Measurements from ENCODE around the gene CADM2.
A peak's percentile ranks its signal among the peaks of the same experiment; 100 is the strongest.

CADM2 gene

GRCh38 chr3:85790445-85791030, 831.7 kb downstream of the CADM2 start:
- POLR2A ChIA-PET: no interaction called here
- CTCF ChIA-PET: no interaction called here
- Histone ChIP-seq H3K27ac (ENCODE audit: extremely low read depth, low read depth, low read length) (no peak overlapping the region), H3K4me1 (ENCODE audit: control insufficient read depth, insufficient read depth, low read length) (no peaks in the 10 kb centered on the region), H3K4me3 (ENCODE audit: low read depth, low read length) (no peak overlapping the region), H3K9me3 (ENCODE audit: control insufficient read depth, insufficient read depth, low read depth, low read length) (no peaks in the 10 kb centered on the region), H3K36me3 (ENCODE audit: control insufficient read depth in 2 of 2, insufficient read depth in 1 of 2, low read length in 2 of 2) (no peaks in the 10 kb centered on the region)
- TF ChIP-seq KLF7 (tag by site-specific recombination; IDR thresholded peaks at IDR 0.05; ENCODE audit: borderline replicate concordance) (no peak), RBAK (tag by site-specific recombination; IDR thresholded peaks at IDR 0.05) (no peak)

- TF ChIP-seq TCF7L2 (IDR thresholded peaks at IDR 0.05; ENCODE audit: borderline replicate concordance, low read depth, low read length) (peak; percentile 88), ZNF26 (tag by site-specific recombination; IDR thresholded peaks at IDR 0.05) (no peak)
- ChIA-PET CTCF (no interaction called here), POLR2A (no interaction called here)
- Histone ChIP-seq H3K27ac (ENCODE audit: extremely low read depth, low read depth, low read length) (no peak overlapping the region), H3K4me3 (ENCODE audit: low read depth, low read length) (no peak overlapping the region), H3K36me3 (ENCODE audit: control insufficient read depth in 2 of 2, insufficient read depth in 1 of 2, low read length in 2 of 2) (no peaks in the 10 kb centered on the region), H3K9me3 (ENCODE audit: control insufficient read depth, insufficient read depth, low read depth, low read length) (no peaks in the 10 kb centered on the region), H3K4me1 (ENCODE audit: control insufficient read depth, insufficient read depth, low read length) (no peaks in the 10 kb centered on the region)
Observed at GRCh38 chr3:85796140-85796539, 837.4 kb downstream of the CADM2 start.

- H3K36me3 ChIP-seq (ENCODE audit: control insufficient read depth in 2 of 2, insufficient read depth in 1 of 2, low read length in 2 of 2): no peaks in the 10 kb centered on the region
- no peak overlapping the region for H3K4me3 ChIP-seq (ENCODE audit: low read depth, low read length)
- ChIA-PET POLR2A (no interaction called here), CTCF (no interaction called here)
- TF ChIP-seq YY1 (tag by site-specific recombination; IDR thresholded peaks at IDR 0.05) (no peak), MZF1 (tag by site-specific recombination; IDR thresholded peaks at IDR 0.05; ENCODE audit: borderline replicate concordance) (no peak), ZNF211 (tag by site-specific recombination; IDR thresholded peaks at IDR 0.05; ENCODE audit: low read depth) (no peak)
- no peak overlapping the region for H3K27ac ChIP-seq (ENCODE audit: extremely low read depth, low read depth, low read length)
- no peaks in the 10 kb centered on the region for H3K4me1 ChIP-seq (ENCODE audit: control insufficient read depth, insufficient read depth, low read length)
- no peaks in the 10 kb centered on the region for H3K9me3 ChIP-seq (ENCODE audit: control insufficient read depth, insufficient read depth, low read depth, low read length)
Observed at GRCh38 chr3:85800676-85801075, 841.9 kb downstream of the CADM2 start.

- no peak overlapping the region for H3K27ac ChIP-seq (ENCODE audit: extremely low read depth, low read depth, low read length)
- H3K9me3 ChIP-seq (ENCODE audit: control insufficient read depth, insufficient read depth, low read depth, low read length): no peaks in the 10 kb centered on the region
- ChIA-PET CTCF (no interaction called here), POLR2A (no interaction called here)
- H3K36me3 ChIP-seq (ENCODE audit: control insufficient read depth in 2 of 2, insufficient read depth in 1 of 2, low read length in 2 of 2): no peaks in the 10 kb centered on the region
- no peak overlapping the region for H3K4me3 ChIP-seq (ENCODE audit: low read depth, low read length)
- no peaks in the 10 kb centered on the region for H3K4me1 ChIP-seq (ENCODE audit: control insufficient read depth, insufficient read depth, low read length)
- TF ChIP-seq SP2 (tag by site-specific recombination; IDR thresholded peaks at IDR 0.05) (no peak), TSHZ1 (tag by site-specific recombination; IDR thresholded peaks at IDR 0.05; ENCODE audit: borderline replicate concordance) (no peak), ZNF530 (tag by site-specific recombination; IDR thresholded peaks at IDR 0.05; ENCODE audit: low read depth) (no peak), ZNF473 (tag by site-specific recombination; IDR thresholded peaks at IDR 0.05) (no peak), ZBTB20 (tag by site-specific recombination; IDR thresholded peaks at IDR 0.05) (no peak), ZNF138 (tag by site-specific recombination; IDR thresholded peaks at IDR 0.05; ENCODE audit: borderline replicate concordance) (no peak), ZNF521 (tag by site-specific recombination; IDR thresholded peaks at IDR 0.05) (no peak), GLI2 (tag by site-specific recombination; IDR thresholded peaks at IDR 0.05; ENCODE audit: borderline replicate concordance, low read depth) (no peak), GLIS2 (tag by site-specific recombination; IDR thresholded peaks at IDR 0.05) (no peak), ZFP41 (tag by site-specific recombination; IDR thresholded peaks at IDR 0.05; ENCODE audit: borderline replicate concordance) (no peak)
Observed at GRCh38 chr3:85801955-85802354, 843.2 kb downstream of the CADM2 start.
